Omental fat pad (tissue), 4 donors: ENCODE data around the gene C10orf90. TPM values are rescaled to one million over a fixed set of nuclear protein-coding genes. Genes with fewer than 3 reads are reported as not detected.

Experiments used
- ATAC-seq: fragments of 150-250 bp; one replicate; pipeline ENCODE4 v1.9.1; 2016; ENCODE audit warnings: mild to moderate bottlenecking, moderate library complexity; ENCODE audit not compliant: low FRiP score
- DNase-seq: peaks from one replicate; pipeline ENCODE4 v3.0.0-alpha.2; 2019; ENCODE audit warnings: low spot score
- total RNA-seq, 4 donors: library from RNA; depleted of rRNA; stranded (reverse); fragments of >200 nt; gene quantifications; one replicate each; pipeline ENCODE4 v1.1.0, GENCODE V29; 2016
- TF ChIP-seq, protein P1 (sequence below), 3 donors: fragments of 450-650 bp; IDR thresholded peaks; one replicate each; pipeline ENCODE4 v1.5.1; 2016 to 2017; ENCODE audit warnings: antibody characterized with exemption in 3 of 3, mild to moderate bottlenecking in 3 of 3, moderate library complexity in 2 of 3

The C10orf90 gene
- total RNA-seq, 4 donors from 2014 or later: 0.72 to 0.75 TPM; not detected in 2

DNA sequence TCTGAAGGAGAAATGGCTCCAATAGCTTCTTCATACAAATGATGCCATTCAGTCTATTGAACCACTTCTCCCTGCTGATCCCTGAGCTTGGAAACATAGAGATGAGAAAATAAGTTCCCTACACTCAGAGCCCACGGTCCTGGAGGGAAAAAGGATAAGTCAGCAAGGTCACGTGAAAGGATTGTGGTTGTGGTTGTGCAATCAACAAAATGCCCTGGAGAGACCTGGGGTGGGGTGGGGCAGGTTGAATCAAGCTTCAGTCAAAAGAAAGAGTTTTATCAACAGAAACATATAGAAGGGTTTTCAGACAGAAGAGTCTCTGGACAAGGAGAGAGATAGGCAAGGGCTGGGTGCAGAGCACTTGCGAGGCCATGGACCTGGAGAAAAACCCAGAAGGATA lies 30.1 kb downstream of the C10orf90 start:
- TF ChIP-seq, protein P1, sequence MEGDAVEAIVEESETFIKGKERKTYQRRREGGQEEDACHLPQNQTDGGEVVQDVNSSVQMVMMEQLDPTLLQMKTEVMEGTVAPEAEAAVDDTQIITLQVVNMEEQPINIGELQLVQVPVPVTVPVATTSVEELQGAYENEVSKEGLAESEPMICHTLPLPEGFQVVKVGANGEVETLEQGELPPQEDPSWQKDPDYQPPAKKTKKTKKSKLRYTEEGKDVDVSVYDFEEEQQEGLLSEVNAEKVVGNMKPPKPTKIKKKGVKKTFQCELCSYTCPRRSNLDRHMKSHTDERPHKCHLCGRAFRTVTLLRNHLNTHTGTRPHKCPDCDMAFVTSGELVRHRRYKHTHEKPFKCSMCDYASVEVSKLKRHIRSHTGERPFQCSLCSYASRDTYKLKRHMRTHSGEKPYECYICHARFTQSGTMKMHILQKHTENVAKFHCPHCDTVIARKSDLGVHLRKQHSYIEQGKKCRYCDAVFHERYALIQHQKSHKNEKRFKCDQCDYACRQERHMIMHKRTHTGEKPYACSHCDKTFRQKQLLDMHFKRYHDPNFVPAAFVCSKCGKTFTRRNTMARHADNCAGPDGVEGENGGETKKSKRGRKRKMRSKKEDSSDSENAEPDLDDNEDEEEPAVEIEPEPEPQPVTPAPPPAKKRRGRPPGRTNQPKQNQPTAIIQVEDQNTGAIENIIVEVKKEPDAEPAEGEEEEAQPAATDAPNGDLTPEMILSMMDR (IDR thresholded peaks at IDR 0.05): no peak
- ATAC-seq (no peak), DNase-seq (no peak)

- DNase-seq (no peak), ATAC-seq (no peak)
- TF ChIP-seq, protein P1 (IDR thresholded peaks at IDR 0.05): no peak
Observed at GRCh38 chr10:126639084-126639483, 31.4 kb downstream of the C10orf90 start.

DNA sequence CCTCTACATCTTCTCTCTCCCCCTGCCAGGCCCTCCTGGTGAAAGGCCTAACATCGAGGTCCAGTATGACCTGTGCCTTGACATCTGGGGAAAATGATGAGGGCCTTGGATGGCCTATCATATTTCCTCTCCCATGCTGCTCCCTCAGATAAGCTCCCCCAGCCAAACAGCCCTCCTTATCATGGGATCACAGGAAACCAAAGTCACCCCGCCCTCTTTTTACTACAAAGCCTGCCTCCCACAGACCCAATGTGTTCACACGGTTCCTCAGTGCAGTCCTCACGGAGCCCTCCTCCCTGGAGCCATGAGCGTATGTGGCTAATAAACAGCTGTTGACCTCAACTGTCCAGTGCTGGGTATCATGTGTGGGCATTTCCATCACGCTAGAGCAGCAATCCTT lies 32.0 kb downstream of the C10orf90 start:
- ATAC-seq: no peak
- TF ChIP-seq, protein P1 (IDR thresholded peaks at IDR 0.05): no peak
- no peak for DNase-seq

- TF ChIP-seq, protein P1 (IDR thresholded peaks at IDR 0.05): no peak
- ATAC-seq: no peak
Observed at GRCh38 chr10:126637501-126637900, 33.0 kb downstream of the C10orf90 start.

DNA sequence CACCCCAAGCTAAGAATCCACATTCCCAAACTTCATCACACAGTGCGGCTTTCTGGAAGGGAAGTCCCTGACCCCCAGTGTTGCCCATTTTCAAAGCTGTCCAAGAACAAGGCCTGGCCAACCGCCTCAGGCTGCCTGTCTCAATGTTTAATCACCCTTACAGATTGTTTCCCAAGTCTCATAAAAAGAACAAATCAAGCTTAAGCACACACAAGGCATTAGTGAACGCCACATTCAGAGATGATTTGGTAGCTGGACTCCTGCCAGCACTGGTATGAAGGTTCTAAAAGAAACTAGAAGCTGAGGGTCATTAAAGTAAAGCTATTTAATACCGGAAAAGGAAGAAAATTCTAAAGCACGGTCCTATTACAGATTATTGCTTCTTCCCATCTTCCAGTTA lies 35.6 kb downstream of the C10orf90 start:
- DNase-seq (no peak), ATAC-seq (no peak)
- TF ChIP-seq, protein P1 (IDR thresholded peaks at IDR 0.05): no peak

More at GRCh38 chr10:126637501-126637900, 33.0 kb downstream of the C10orf90 start:
- DNase-seq: no peak

GRCh38 chr10:126634347-126634746 lies 36.1 kb downstream of the C10orf90 start:
- TF ChIP-seq, protein P1 (IDR thresholded peaks at IDR 0.05): no peak
- no peak for DNase-seq
- no peak for ATAC-seq

DNA sequence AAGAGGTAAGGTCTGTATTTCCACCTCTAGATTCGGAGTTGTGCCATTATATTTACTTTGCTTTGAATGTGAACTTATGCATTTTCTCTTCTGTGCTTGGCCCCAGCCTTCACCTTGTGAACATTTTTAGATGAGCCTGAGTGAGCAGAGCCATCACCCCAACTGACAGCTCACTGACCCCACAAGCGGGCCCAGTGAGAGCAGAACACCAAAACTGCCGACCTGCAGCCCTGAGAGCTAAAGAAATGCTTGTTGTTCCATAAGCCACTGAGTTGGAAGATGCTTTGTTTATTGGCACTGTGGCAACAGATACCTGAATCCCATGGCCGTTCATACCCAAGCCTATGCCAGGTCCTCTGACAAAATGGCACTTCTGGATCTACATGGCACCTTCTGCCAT lies 37.8 kb downstream of the C10orf90 start:
- no peak for ATAC-seq
- TF ChIP-seq, protein P1 (IDR thresholded peaks at IDR 0.05): no peak

More for the DNA sequence above, 37.8 kb downstream of the C10orf90 start:
- no peak for DNase-seq
